ENCODE data around the gene TAGLN3. TPM values are rescaled to one million over a fixed set of nuclear protein-coding genes. Genes with fewer than 3 reads are reported as not detected.

TAGLN3 gene
- total RNA-seq (2022; extraction: Qiagen RNA extraction): 0.05 TPM in 1 of 5 replicates, not detected in the others

DNA sequence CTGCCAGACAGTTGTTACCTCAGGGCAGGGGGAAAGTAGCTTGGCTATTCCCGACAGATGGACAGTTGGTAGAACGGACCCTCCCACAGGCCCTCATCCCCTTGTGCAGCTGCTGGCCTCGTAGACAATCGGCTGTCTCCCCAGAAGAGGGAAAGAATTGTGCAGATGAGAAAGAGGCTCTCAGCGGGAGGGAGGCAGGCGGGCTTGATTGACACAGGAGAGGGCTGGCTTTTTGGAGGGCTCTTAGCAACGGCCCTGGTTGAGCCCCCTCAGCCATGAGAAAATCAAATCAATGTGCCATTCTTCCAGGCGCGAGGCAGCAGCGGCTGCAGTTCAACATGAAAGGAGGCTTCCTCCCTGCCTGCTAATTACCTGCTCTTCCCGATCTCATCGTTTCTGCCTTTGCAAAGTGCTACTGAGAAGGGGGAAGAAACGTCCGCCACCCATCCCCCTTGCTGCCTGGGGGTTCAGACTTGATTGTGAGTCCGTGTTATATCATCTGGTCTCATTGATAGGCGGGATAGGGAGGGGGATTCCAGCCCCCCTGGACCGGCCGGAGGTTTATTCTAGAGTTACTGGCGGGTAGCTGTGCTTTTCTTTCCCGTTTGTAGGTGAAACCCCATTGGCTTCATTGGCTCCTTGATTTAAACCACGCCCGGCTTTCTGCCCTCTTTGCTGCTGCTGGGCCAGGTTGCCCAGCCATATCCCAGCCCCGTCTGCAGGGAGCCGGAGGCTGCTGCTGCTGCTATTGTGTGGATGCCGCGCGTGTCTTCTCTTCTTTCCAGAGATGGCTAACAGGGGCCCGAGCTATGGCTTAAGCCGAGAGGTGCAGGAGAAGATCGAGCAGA, at the start of gene TAGLN3:
TSS of gene TAGLN3 (plus strand) at position 287 of the 848 bp plus-strand sequence. CDS start at position 788, 501 bp downstream.

GRCh38 chr3:111978583-111979433, 19.9 kb upstream of the TAGLN3 start, which contains the start of gene ABHD10:
Gene ABHD10, plus strand, starts transcription at chr3:111979026. Its CDS starts 36 bp downstream, at chr3:111979062.

GRCh38 chr3:112034436-112034835, 35.7 kb downstream of the TAGLN3 start, which contains the start of gene TMPRSS7:
Gene TMPRSS7, plus strand, starts transcription at chr3:112034736. Its CDS starts 110 bp downstream, at chr3:112034846.

Other genes with a start within 250 kb of the TAGLN3 start
- 11.4 to 18.8 TPM (median 17.1 TPM) in 5 replicates for gene PHLDB2, start 139.7 kb upstream of the TAGLN3 start, total RNA-seq (2022; extraction: Qiagen RNA extraction)
- gene ABHD10, start 19.9 kb upstream of the TAGLN3 start, total RNA-seq (2022; extraction: Qiagen RNA extraction): 15.2 to 19.9 TPM (median 17.9 TPM) in 5 replicates
- 0.06 to 0.18 TPM (median 0.09 TPM) in 5 replicates for gene TMPRSS7, start 35.8 kb downstream of the TAGLN3 start, total RNA-seq (2022; extraction: Qiagen RNA extraction)
- 8.9 to 12.3 TPM (median 10.6 TPM) in 5 replicates for gene C3orf52, start 87.5 kb downstream of the TAGLN3 start, total RNA-seq (2022; extraction: Qiagen RNA extraction)
- not detected in 5 replicates for gene GCSAM, start 134.3 kb downstream of the TAGLN3 start, total RNA-seq (2022; extraction: Qiagen RNA extraction)

Data from A549 treated with AZD2906 at 1 μM for 4 hours (cell line).